ENCODE results near the gene POLR2E. TPM values are rescaled to one million over a fixed set of nuclear protein-coding genes. Genes with fewer than 3 reads are reported as not detected.

Gene POLR2E
- total RNA-seq, 1 experiment from 2014 or later, result 261 TPM

DNA sequence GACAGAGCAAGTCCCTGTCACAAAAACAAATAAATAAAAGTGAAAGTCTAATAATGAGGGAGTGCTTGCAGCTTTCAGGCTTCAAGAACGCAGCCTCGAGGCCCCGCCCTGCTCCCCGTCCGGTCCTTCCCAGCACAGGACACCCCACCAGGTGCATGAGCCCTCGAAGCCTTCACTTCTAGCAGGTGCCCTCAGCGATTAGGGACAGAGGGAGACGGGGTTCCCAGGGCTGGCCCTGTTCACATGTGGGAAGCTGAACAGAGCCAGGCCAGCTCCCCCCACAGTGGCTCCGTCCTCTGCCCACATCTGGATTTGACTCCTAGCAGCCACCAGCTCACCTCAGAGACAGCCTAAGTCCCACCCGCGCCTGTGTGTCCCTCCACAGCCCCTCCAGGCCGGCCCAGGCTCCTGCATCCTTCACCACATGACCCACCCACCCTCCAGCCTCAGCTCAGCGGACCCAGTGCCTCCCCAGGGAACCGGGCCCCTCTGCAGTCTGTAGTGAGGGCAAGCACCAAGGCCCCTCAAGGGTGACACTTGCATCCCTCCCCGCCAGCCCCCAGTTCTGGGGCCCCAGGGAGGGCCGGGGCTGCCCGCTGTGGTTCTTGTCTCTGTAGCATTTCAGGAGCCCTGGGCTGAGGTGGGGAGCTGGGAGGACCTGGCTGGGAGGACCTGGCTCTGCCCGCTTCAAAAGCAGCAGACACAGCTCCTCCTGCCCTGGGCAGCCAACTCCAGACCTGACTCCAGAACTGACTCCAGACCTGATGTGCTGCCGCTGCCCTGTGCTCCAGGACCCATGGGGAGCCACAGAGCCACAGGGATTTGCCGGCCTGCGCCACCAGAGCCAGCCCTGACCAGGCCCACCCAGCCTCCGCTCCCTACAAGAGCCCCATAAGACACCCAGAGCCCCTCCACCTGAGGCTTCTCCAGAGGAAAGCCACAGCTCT is 35.9 kb upstream of the POLR2E start:
- Histone ChIP-seq H2BK120ac (ENCODE audit: low read depth, low read length, poor library complexity, severe bottlenecking) (no peak overlapping the region), H3K56ac (ENCODE audit: insufficient read length, low read depth, low read length) (no peak overlapping the region), H3K4me1 (ENCODE audit: insufficient read depth, low read length) (no peaks in the 10 kb centered on the region; the same call in 1 of the 2 replicates), H2BK20ac (ENCODE audit: low read depth, low read length, poor library complexity, severe bottlenecking) (no peak overlapping the region), H4K91ac (ENCODE audit: insufficient read length, low read depth, low read length) (no peak overlapping the region), H2BK5ac (ENCODE audit: insufficient read length, low read length) (no peak overlapping the region), H3K4me2 (ENCODE audit: insufficient read depth, insufficient read length, low read length) (no peak overlapping the region), H3K9me3 (ENCODE audit: control insufficient read depth, low read depth, low read length) (no peaks in the 10 kb centered on the region), H4K5ac (ENCODE audit: insufficient read length, low read depth, low read length) (no peak overlapping the region), H3K79me1 (ENCODE audit: insufficient read depth, low read depth, low read length, poor library complexity, severe bottlenecking) (no peaks in the 10 kb centered on the region), H2AFZ (ENCODE audit: low read length) (no peak overlapping the region), H3T11ph (ENCODE audit: low read length) (no peak overlapping the region), H3K9ac (ENCODE audit: extremely low read depth, insufficient read length, low read length) (no peak overlapping the region), H3K18ac (ENCODE audit: insufficient read length, low read depth, low read length) (no peak overlapping the region), H3K23me2 (ENCODE audit: insufficient read length, low read depth, low read length, poor library complexity, severe bottlenecking) (no peaks in the 10 kb centered on the region), H3K79me2 (ENCODE audit: insufficient read depth, low read length) (no peaks in the 10 kb centered on the region; the same call in 1 of the 2 replicates), H3K4ac (ENCODE audit: low read depth, low read length) (no peak overlapping the region), H2BK12ac (ENCODE audit: insufficient read length, low read depth, low read length) (no peak overlapping the region), H4K8ac (replicated peaks; ENCODE audit: insufficient read length, low read depth, low read length) (no peak overlapping the region), H4K20me1 (ENCODE audit: control insufficient read depth, insufficient read depth, insufficient read length) (no peaks in the 10 kb centered on the region), H3K23ac (ENCODE audit: insufficient read length, low read depth, low read length) (no peak overlapping the region), H3K27ac (ENCODE audit: insufficient read length, low read depth, low read length) (no peak overlapping the region), H2AK5ac (ENCODE audit: insufficient read length, low read length) (no peak overlapping the region), H2BK15ac (ENCODE audit: low read depth, low read length) (no peak overlapping the region), H3K27me3 (ENCODE audit: insufficient read depth, low read length) (no peaks in the 10 kb centered on the region), H3K14ac (ENCODE audit: insufficient read depth, low read length) (peak overlapping the region; percentile 17)
- no peak for TF ChIP-seq CTCF (conservative IDR thresholded peaks at IDR 0.05)
- Mint-ChIP-seq H3K4me1 (peaks cover 2 to 4% of the 10 kb centered on the region in 2 experiments; a peak in 2 of 4 replicates), H3K27ac (no peak overlapping the region), H3K4me3 (peak overlapping the region in 1 of 2 experiments; percentile 47; a peak in 3 of 5 replicates), H3K36me3 (ENCODE audit: insufficient read depth in 1 of 3, low read depth in 3 of 3) (peaks cover 0 to 14% (median 14%) of the 10 kb centered on the region in 3 experiments; a peak in 5 of 7 replicates), H3K9me3 (no peaks in the 10 kb centered on the region), H3K27me3 (ENCODE audit: low read depth) (no peaks in the 10 kb centered on the region)
- no CpG with 5 or more reads among the region's 22 CpGs for whole genome bisulfite sequencing (ENCODE audit: extremely low coverage, insufficient read length, low lambda C conversion rate)
- DNase-seq, result no peak
